H1 (cell line): ENCODE results near the gene LDLRAD3. TPM values are rescaled to one million over a fixed set of nuclear protein-coding genes. Genes with fewer than 3 reads are reported as not detected.

Source experiments
- SP2 ChIP-seq: IDR thresholded peaks from 2 replicates; pipeline ENCODE4 v1.6.1; 2012; ENCODE audit warnings: mild to moderate bottlenecking, low read length, inconsistent platforms
- polyA plus RNA-seq, 7 experiments: library from polyadenylated mRNA; depleted of rRNA in 3 of 7; stranded (reverse) in 5 of 7; unstranded in 2 of 7; fragments of >200 nt in 5 of 7; fragments of 200-250 nt in 2 of 7; gene quantifications; 1 replicate in 5 of 7; 2 replicates in 1 of 7; 4 replicates in 1 of 7; pipeline versions ENCODE4 v1.2.1 to v1.2.3, GENCODE V29; 2011 to 2013; ENCODE audit warnings: missing spikeins in 2 of 7, mixed read lengths in 2 of 7
- total RNA-seq: library from RNA; stranded (reverse); fragmentation: NEBNext Ultra II Directional; extraction: Animal tissue kit (Norgen Biotek cat#: 25700); gene quantifications from 2 replicates; pipeline ENCODE4 v1.2.1, GENCODE V29; 2021

Gene LDLRAD3
- total and polyA plus RNA-seq, 2 of the 8 experiments (the other 6 are each of a cell fraction or from before 2014, with no cell fraction given): 18.6 to 22.8 TPM

- no peak for TF ChIP-seq SP2
Observed at GRCh38 chr11:36192425-36193289, 248.8 kb downstream of the LDLRAD3 start (continued).
